ENCODE data around the gene LINGO1. TPM values are rescaled to one million over a fixed set of nuclear protein-coding genes. Genes with fewer than 3 reads are reported as not detected.

The LINGO1 gene
- total and polyA plus RNA-seq, 2 donors (not counting 3 experiments of a cell fraction or from before 2014, with no cell fraction given): 0.15 to 0.33 TPM

DNA sequence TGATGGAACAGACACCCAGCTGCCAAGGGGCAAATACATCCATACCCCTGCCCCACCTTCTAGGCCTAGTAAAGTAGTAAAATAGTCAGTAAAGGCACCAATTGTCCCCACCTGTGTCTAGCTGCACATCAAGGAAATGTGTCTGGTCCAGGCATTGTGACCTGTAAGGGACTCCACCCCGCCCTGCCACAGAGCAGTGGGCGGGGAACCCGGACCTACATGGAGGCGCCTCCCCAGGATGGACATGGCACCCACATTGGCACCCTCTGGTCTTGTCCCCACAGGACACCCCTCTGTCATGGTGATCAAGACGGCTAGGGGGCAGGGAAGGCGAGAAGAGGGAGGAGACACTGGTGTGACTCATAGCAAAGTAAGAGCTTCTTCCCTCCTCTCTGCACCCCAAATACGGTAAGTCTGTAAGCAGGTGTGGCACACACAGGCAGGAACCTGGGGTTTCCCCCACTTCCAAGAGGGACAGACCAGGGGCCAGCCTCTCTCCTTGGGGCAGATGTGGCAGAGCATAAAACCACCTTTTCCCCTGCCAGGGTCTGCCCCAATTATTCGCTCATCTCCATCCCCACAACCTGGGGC lies 13.5 kb upstream of the LINGO1 start:
- Histone ChIP-seq H3K9me1 (replicated peaks; ENCODE audit: control insufficient read depth, extremely low read depth, insufficient read depth, low read length) (no peaks in the 10 kb centered on the region), H3K4me3 (replicated peaks in 1 of 3; ENCODE audit: insufficient read depth in 1 of 3, low read depth in 1 of 3, low read length in 3 of 3) (no peak overlapping the region), H3K79me2 (ENCODE audit: control insufficient read depth, insufficient read depth, low read length) (no peaks in the 10 kb centered on the region), H3K9me3 (replicated peaks; ENCODE audit: control insufficient read depth, insufficient read depth, low read length) (no peaks in the 10 kb centered on the region), H2AFZ (ENCODE audit: low read depth, low read length) (no peak overlapping the region), H4K20me1 (replicated peaks; ENCODE audit: control insufficient read depth, extremely low read depth, insufficient read depth, low read length) (no peaks in the 10 kb centered on the region), H3K9ac (replicated peaks; ENCODE audit: extremely low read depth, insufficient read depth, low read length) (no peak overlapping the region), H3K4me1 (ENCODE audit: control insufficient read depth, extremely low read depth, insufficient read depth, low read length) (no peaks in the 10 kb centered on the region), H3K27ac (ENCODE audit: insufficient read depth, low read depth, low read length) (no peak overlapping the region), H3K4me2 (ENCODE audit: insufficient read depth, low read length) (no peak overlapping the region), H3K36me3 (ENCODE audit: control insufficient read depth in 2 of 2, extremely low read depth in 1 of 2, insufficient read depth in 2 of 2, low read length in 2 of 2) (no peaks in the 10 kb centered on the region), H3K27me3 (ENCODE audit: control insufficient read depth in 2 of 2, insufficient read depth in 2 of 2, low read length in 2 of 2) (peaks cover 0 to 3% of the 10 kb centered on the region in 2 experiments)
- TF ChIP-seq FOS (IDR thresholded peaks at IDR 0.05; ENCODE audit: borderline replicate concordance, insufficient read depth, low read length) (no peak), GATA2 (IDR thresholded peaks at IDR 0.05; ENCODE audit: insufficient read depth, insufficient read length, low read depth, low read length) (no peak), JUN (IDR thresholded peaks at IDR 0.05; ENCODE audit: borderline replicate concordance, insufficient read depth, insufficient read length, low read depth) (no peak), POLR2AphosphoS5 (IDR thresholded peaks at IDR 0.05; ENCODE audit: insufficient read depth, low read depth, low read length) (no peak), MYC (IDR thresholded peaks at IDR 0.05; ENCODE audit: low read depth, low read length) (no peak), EZH2 (IDR thresholded peaks at IDR 0.05; ENCODE audit: borderline replicate concordance, low read depth, low read length, severe bottlenecking) (no peak), POLR2A (IDR thresholded peaks at IDR 0.05; ENCODE audit: low read depth, low read length) (no peak)
- TF ChIP-seq, protein P1, sequence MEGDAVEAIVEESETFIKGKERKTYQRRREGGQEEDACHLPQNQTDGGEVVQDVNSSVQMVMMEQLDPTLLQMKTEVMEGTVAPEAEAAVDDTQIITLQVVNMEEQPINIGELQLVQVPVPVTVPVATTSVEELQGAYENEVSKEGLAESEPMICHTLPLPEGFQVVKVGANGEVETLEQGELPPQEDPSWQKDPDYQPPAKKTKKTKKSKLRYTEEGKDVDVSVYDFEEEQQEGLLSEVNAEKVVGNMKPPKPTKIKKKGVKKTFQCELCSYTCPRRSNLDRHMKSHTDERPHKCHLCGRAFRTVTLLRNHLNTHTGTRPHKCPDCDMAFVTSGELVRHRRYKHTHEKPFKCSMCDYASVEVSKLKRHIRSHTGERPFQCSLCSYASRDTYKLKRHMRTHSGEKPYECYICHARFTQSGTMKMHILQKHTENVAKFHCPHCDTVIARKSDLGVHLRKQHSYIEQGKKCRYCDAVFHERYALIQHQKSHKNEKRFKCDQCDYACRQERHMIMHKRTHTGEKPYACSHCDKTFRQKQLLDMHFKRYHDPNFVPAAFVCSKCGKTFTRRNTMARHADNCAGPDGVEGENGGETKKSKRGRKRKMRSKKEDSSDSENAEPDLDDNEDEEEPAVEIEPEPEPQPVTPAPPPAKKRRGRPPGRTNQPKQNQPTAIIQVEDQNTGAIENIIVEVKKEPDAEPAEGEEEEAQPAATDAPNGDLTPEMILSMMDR (IDR thresholded peaks at IDR 0.05; ENCODE audit: extremely low read depth in 1 of 2, insufficient read depth in 1 of 2, low read depth in 1 of 2, low read length in 2 of 2): no peak
- TF ChIP-seq, protein P2, sequence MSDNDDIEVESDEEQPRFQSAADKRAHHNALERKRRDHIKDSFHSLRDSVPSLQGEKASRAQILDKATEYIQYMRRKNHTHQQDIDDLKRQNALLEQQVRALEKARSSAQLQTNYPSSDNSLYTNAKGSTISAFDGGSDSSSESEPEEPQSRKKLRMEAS (IDR thresholded peaks at IDR 0.05; ENCODE audit: insufficient read depth, insufficient read length): no peak
- ChIA-PET POLR2A (no interaction called here), CTCF (interaction anchor here (1.0 to 5.6 kb wide), 2 partner anchors 12 to 175 kb away, joined by 4 to 36 read pairs; partner anchors contain the start of gene LINGO1)
- intact Hi-C loops (cut with micrococcal nuclease) (no loop called here), dilution Hi-C loops (cut with MboI; ENCODE audit: extremely low pct_ligation_motif_present, low sequenced_read_pairs) (no loop called here)
- DNase-seq (ENCODE audit: low read depth, low spot score) (no peak), FAIRE-seq (no peak)
- BruUV-seq (replicated peaks): no TSS peak

Data from endothelial cell of umbilical vein (primary cell).